NCI-H524 treated with DMSO at 0.1 percent for 48 hours (cell line): ENCODE data around the gene MTUS2.
"Not testable (repeated sequence)": the region's sequence is repeated elsewhere in the genome, so short reads cannot be mapped to it uniquely, and the experiment has no call there.

ENCODE experiments used
- DNase-seq: peaks from one replicate; lab custom pipeline; 2025; lab: John Stamatoyannopoulos, UW

Gene MTUS2

DNA sequence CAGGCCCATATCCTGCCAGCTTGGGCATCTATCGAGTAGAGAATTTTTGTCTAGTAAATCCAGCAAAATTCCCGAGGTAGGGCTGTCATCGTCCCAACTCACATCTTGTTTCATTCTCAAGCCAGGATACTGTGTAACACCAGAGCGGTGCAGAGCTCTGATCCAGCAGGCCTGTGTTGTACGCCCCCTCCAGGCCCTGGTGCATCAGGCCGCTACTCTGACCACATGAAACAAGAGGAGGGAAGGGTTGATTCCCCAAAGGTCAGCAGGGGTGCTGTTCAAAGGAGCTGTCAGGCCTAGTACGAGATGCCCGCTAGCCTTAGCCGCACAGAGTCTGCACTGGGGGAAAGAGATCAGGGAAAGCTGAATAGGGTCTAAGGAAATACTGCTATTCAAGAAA lies 499.3 kb downstream of the MTUS2 start:
- DNase-seq = no peak

DNA sequence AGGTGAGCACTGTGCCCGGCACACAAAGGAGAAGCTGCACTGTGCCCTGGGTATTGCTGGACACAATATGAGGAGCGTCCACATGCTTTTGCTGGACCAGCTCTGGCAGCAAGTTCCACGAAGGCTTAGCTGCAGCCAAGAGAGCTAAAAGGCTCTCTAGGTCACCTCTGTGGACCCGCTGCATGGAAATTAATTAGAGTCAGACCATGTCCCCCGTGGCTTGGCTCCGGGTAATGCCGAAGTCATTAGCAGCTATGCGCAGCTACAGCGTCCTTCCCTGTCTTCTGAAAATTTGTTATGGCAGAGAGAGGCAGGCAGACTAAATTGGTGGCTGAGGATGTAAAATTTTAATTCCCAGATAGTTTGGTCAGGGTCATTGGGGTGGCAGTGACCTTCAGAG lies 503.8 kb downstream of the MTUS2 start:
- no peak for DNase-seq

DNA sequence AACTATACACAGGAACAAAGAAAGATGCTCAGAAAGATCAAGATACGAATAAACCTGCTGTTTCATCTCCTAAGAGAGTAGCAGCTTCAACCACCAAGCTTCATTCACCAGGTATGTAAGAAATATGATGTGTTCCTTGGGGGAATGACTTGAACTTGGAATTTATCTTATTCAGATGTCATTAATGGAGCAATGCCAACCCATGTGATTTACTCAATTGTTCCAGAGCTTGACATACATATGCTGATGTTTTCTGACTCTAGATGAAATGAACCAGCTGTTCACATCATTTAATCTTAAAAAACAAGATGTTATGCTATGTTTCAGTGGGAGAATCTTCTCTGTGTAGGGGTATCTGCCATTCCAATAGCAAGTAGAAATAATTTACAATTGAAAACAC lies 504.5 kb downstream of the MTUS2 start:
- no peak for DNase-seq

GRCh38 chr13:29328501-29328900 lies 508.4 kb downstream of the MTUS2 start:
- DNase-seq = no peak

- DNase-seq = peak; percentile 33
Measured at GRCh38 chr13:29336356-29336755, 516.2 kb downstream of the MTUS2 start.

GRCh38 chr13:29339386-29340272 lies 519.5 kb downstream of the MTUS2 start:
- no peak for DNase-seq

DNA sequence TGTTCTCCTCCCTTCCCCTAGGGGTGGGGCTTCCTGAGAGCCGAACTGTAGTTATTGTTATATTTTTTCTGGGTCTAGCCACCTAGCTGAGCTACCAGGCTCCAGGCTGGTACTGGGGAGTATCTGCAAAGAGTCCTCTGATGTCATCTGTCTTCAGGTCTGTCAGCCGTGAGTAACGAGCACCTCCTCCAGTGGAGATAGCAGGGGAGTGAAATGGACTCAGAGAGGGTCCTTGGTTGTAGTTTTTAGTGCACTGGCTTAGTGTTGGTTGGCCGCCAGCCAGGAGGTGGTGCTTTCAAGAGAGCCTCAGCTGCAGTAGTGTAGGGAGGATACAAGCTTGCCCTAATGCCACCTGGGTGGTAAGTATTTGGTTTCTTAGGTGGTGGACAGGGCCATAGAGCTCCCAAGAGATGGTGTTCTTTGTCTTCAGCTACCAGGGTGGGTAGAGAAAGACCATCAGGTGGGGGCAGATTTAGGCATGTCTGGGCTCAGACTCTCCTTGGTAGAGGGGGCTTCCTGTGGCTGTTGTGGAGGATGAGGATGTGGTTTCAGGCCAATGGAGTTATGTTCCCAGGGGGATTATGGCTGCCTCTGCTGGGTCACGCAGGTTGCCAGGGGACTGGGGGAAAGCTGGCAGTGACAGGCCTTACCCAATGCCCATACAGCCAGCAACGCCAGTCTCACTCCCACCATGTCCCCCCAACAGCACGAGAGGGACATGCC lies 525.9 kb downstream of the MTUS2 start:
- DNase-seq = not testable (repeated sequence)

GRCh38 chr13:29355029-29355428 lies 534.9 kb downstream of the MTUS2 start:
- no peak for DNase-seq

DNA sequence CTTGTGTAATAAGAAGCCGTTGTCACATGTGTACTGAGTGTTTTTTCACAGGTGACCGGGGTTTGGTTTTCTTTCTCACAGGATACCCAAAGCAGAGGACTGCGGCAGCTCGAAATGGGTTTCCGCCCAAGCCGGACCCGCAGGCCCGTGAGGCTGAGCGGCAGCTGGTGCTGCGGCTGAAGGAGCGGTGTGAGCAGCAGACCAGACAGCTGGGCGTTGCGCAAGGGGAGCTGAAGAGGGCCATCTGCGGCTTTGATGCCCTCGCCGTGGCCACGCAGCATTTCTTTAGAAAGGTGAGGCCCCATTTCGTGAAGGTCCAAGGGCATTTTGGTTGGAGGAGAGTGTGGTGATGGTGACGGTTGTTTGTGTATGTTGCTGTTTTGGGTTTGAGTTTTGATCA lies 539.0 kb downstream of the MTUS2 start:
- DNase-seq = peak; percentile 75

- no peak for DNase-seq
Measured at GRCh38 chr13:29361716-29362115, 541.6 kb downstream of the MTUS2 start.

- DNase-seq = peak; percentile 39
Measured at GRCh38 chr13:29362849-29363604, 542.9 kb downstream of the MTUS2 start.

DNA sequence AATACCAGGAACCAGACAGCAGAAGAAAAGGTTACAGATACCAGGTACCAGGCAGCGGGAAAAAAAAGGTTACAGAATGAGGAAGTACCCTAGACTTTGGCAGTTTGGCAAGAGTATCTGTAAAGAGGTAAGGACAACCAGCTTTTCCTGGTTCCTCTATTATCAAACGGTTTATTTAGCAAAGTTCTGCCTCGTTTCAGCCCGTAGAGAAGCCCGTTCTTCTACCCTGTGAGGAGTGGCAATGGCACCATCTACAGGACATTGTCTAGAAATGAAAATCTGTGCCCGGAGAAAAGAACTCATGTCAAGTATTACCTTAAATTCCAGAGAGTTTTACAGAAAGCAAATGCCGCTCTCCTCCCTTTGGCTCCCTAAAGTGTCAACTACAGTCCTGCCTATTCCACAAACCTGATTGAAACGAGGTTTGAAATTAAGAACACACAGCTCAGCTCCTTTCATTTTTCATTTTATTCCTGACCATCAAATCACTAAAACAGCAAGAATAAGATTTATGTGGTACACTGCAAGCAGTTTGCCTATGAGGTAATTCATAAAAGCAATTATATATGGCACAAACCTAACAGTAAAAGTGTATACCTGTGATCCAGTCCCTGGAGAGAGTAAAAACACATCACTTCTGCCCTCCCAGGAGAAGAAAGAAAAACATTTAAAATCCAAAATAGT lies 549.1 kb downstream of the MTUS2 start:
- DNase-seq = peak; percentile 51

DNA sequence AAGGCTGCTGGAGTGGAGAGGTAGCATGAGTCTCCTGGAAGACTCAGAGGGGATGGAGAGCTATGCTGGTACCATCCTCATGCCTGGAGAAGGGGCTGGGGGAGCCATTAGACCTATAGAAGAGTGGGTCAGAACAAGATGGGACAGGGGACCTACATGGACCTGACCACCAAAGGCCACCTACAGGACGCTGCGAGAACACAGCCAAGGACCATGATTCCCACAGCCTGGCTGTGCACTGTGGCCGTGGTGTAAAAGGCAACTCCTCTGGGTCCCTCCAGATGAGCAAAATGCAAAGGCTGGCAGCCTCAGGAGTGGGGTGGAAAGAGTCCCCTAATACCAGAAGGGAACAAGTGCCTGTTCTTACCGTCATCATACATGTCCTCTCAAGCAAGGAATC lies 559.1 kb downstream of the MTUS2 start:
- DNase-seq = no peak

GRCh38 chr13:29379865-29380264 lies 559.7 kb downstream of the MTUS2 start:
- DNase-seq = no peak

DNA sequence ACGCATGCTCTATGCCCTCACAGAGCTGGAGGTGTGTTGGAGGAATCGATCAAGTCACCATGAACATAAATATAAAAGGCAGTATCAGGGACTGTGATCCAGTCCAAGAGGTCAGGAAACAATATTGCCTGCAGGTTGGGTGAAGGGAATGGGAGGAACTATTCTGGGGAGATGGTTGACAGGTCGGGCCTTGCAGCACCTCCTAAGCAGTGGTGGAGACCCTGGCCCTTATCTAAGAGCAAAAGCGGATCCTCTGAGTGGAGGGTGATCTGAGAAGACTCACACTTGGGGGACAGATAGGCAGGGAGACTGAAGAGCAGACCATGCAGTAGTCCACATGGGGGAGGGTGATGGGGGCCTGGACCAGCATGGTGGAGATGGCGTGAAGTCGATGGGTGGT lies 561.9 kb downstream of the MTUS2 start:
- no peak for DNase-seq

DNA sequence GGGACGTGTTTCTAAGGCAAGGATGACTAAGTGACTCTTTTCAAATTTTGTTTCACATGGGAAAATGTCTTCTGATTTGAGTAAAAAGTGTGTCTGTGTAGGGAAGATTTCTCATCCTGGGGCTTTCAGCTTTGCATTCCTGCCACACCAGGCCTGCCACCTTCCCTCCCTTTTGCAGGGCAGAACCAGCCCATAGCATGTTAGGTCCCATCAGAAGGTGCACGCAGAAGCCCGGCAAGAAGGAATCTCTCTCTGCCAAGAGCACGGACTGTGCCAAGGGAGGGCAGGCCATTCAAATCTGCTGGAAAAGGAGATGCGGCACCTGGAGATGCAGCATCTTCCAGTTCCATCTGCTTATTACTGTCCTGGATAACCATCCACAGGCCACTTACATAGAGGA lies 563.3 kb downstream of the MTUS2 start:
- no peak for DNase-seq

DNA sequence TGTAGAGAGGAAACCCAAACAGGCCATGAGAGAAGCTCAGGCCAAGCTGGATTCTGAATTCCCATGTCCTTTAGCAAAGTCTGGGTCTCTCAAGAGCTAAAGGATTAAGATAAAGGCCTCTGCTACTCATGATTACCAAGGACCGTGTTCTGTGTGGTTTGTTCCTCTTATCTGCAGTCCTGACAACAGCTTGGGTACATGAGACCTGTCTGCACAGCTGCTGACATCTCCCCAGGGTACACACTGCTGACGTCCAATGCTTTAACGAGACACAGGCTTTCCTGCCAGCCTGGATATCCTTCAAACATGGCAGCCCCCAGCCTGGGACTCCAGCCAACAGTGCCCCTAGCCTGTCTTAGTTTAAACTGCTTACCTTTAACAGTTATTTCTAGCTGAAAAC lies 564.3 kb downstream of the MTUS2 start:
- DNase-seq = no peak

- no peak for DNase-seq
Measured at GRCh38 chr13:29384871-29385270, 564.7 kb downstream of the MTUS2 start.

DNA sequence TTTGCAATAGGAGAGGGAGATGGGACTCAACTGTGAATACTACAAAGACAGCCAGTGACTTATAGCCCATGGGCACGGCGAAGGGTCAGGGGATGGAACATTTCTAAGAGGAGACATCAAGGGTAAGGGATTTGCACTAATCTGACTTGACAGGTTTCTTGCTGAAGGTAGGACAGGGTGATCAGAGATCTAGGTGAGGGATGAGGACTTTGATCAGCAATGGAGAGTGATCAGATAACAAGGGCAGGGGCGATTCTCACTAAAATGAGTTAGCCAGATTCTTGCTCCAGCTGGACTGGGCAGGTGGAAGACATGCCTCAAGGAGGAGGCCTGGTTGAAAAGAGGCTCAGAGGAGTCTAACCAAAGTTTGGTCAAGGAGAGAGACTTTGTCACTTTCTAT lies 566.1 kb downstream of the MTUS2 start:
- DNase-seq = no peak

GRCh38 chr13:29390598-29390997 lies 570.5 kb downstream of the MTUS2 start:
- DNase-seq = not testable (repeated sequence)

- DNase-seq = no peak
Measured at GRCh38 chr13:29396446-29396845, 576.3 kb downstream of the MTUS2 start.

DNA sequence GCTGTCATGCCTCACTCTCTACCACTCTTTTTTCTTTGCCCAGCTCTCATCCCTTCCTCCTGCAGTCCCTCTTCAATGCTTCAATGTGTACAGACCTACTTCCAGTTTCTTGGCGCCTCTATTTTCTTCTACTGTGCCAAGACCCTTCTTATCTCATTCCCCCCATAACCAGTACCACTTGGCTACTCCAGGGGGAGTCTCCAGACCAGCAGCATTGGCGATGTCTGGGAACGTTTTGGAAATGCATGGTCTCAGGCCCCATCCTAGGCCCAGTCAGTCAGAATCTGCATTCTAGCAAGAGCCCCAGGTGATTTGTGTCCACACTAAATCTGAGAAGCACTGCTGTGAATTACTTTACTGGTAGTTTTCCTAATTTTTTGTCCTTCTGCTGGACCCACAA lies 577.1 kb downstream of the MTUS2 start:
- no peak for DNase-seq
